ENCODE data around the gene TMEM89. TPM values are rescaled to one million over a fixed set of nuclear protein-coding genes. Genes with fewer than 3 reads are reported as not detected.

Gene TMEM89
- total and polyA plus RNA-seq, 2 experiments from 2014 or later: not detected

GRCh38 chr3:48660800-48661400 is 39.3 kb upstream of the TMEM89 start:
- no peaks in the 10 kb centered on the region for H3K36me3 ChIP-seq (ENCODE audit: insufficient read depth)
- peaks cover 9% of the 10 kb centered on the region for H4K20me1 ChIP-seq (replicated peaks; ENCODE audit: insufficient read depth)
- no peaks in the 10 kb centered on the region for H3K9me2 ChIP-seq (ENCODE audit: insufficient read depth)
- DNase-seq (ENCODE audit: low spot score): peak; percentile 19
- no peak for ATAC-seq
- H3K4me2 ChIP-seq: peak overlapping the region; percentile 95
- Mint-ChIP-seq H3K27me3 (ENCODE audit: insufficient read depth, low read depth, poor library complexity) (peaks cover 35% of the 10 kb centered on the region), H3K27ac (no peak overlapping the region), H3K4me1 (peaks cover 20% of the 10 kb centered on the region), H3K4me3 (peak overlapping the region; percentile 78), H3K9me3 (peaks cover 4% of the 10 kb centered on the region; the same call in 2 of the 3 replicates), H3K36me3 (ENCODE audit: low read depth) (peaks cover 37% of the 10 kb centered on the region)
- H3K27me3 ChIP-seq (ENCODE audit: insufficient read depth): no peaks in the 10 kb centered on the region
- H3K79me2 ChIP-seq (replicated peaks; ENCODE audit: insufficient read depth): no peaks in the 10 kb centered on the region
- no peaks in the 10 kb centered on the region; the same call in 1 of the 2 replicates for H3K4me1 ChIP-seq (ENCODE audit: insufficient read depth)
- TF ChIP-seq JUNB (IDR thresholded peaks at IDR 0.05; ENCODE audit: unreplicated experiment) (no peak), STAT1 (IDR thresholded peaks at IDR 0.05; ENCODE audit: unreplicated experiment) (no peak), ZNF462 (CRISPR knock-in tag; IDR thresholded peaks at IDR 0.05) (no peak), NANOG (IDR thresholded peaks at IDR 0.05; ENCODE audit: borderline replicate concordance) (no peak)
- peak overlapping the region; percentile 73 for H3K4me3 ChIP-seq
- H3K27ac ChIP-seq (ENCODE audit: low read depth): no peak overlapping the region
- 0 out of 2 replicates have a peak overlapping the region, but pooled peaks have one; percentile 18 for H2AFZ ChIP-seq
- H3F3A ChIP-seq (replicated peaks; ENCODE audit: low read depth): peaks cover 43% of the 10 kb centered on the region

GRCh38 chr3:48656841-48657281 is 35.3 kb upstream of the TMEM89 start:
- no peaks in the 10 kb centered on the region for H3K36me3 ChIP-seq (ENCODE audit: insufficient read depth)
- H3K9me2 ChIP-seq (ENCODE audit: insufficient read depth): no peaks in the 10 kb centered on the region
- H3K4me3 Mint-ChIP-seq: peak overlapping the region; percentile 62
- TF ChIP-seq CTCF (conservative IDR thresholded peaks at IDR 0.05; ENCODE audit: low read depth in 2 of 2): 0 out of 4 replicates have a peak, but pooled peaks of 1 of the 2 experiments have one; percentile 10
- no peak for TF ChIP-seq JUNB (IDR thresholded peaks at IDR 0.05; ENCODE audit: unreplicated experiment)
- H3K4me2 ChIP-seq: peak overlapping the region; percentile 85
- no peaks in the 10 kb centered on the region for H3K79me2 ChIP-seq (replicated peaks; ENCODE audit: insufficient read depth)
- H2AFZ ChIP-seq: peak overlapping the region; percentile 87; the same call in 1 of the 2 replicates
- H3K4me3 ChIP-seq: peak overlapping the region; percentile 59
- peaks cover 34% of the 10 kb centered on the region for H3F3A ChIP-seq (replicated peaks; ENCODE audit: low read depth)
- peak overlapping the region; percentile 90 for H3K27ac ChIP-seq (ENCODE audit: low read depth)
- H3K4me1 ChIP-seq (ENCODE audit: insufficient read depth): peaks cover 3% of the 10 kb centered on the region; the same call in 1 of the 2 replicates
- H3K4me1 Mint-ChIP-seq: peaks cover 10% of the 10 kb centered on the region; the same call in 2 of the 3 replicates
- peak overlapping the region; percentile 67; the same call in 1 of the 2 replicates for H3K27ac Mint-ChIP-seq
- DNase-seq (ENCODE audit: low spot score) (peak; percentile 70), ATAC-seq (peak; percentile 13)
- H3K9me3 Mint-ChIP-seq: no peaks in the 10 kb centered on the region; the same call in 1 of the 3 replicates
- H3K27me3 ChIP-seq (ENCODE audit: insufficient read depth): no peaks in the 10 kb centered on the region
- H3K27me3 Mint-ChIP-seq (ENCODE audit: insufficient read depth, low read depth, poor library complexity): peaks cover 27% of the 10 kb centered on the region
- peaks cover 6% of the 10 kb centered on the region for H4K20me1 ChIP-seq (replicated peaks; ENCODE audit: insufficient read depth)
- peaks cover 53% of the 10 kb centered on the region for H3K36me3 Mint-ChIP-seq (ENCODE audit: low read depth)

Data from GM23338 (cell line).